ENCODE results near the gene ARHGAP4. TPM values are rescaled to one million over a fixed set of nuclear protein-coding genes. Genes with fewer than 3 reads are reported as not detected.

The ARHGAP4 gene
- total and polyA plus RNA-seq, 5 donors: 13.4 to 22.9 (median 15.0) TPM

DNA sequence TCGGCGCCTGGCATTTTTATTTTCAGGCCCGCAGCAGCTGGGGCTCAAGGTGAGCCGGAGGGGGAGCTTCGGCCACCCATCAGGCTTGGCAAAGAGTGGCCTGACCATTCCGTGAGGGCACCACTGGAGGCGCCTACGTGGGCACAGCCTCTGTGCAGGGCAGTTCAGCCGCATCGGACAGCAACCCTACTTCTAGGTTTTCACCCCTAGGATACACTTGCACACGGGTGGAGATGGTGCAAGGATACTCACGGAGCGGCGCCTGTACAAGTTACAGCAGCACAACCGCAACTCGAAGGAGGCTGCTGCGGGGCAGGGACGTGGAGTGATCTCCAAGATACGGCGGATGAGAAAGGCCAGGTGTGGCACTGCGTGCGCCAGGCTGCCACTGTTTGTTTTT lies 34.7 kb upstream of the ARHGAP4 start:
- H3K9me3 ChIP-seq (ENCODE audit: control insufficient read depth, low read length): no peaks in the 10 kb centered on the region
- H3K27me3 ChIP-seq (ENCODE audit: control insufficient read depth, insufficient read depth): no peaks in the 10 kb centered on the region
- ATAC-seq (no peak), DNase-seq (no peak)
- no peak overlapping the region for H3K4me3 ChIP-seq (ENCODE audit: low read length)
- H3K27ac ChIP-seq (ENCODE audit: low read length): no peak overlapping the region
- H3K4me1 ChIP-seq (ENCODE audit: control insufficient read depth, insufficient read depth, low read length): no peaks in the 10 kb centered on the region
- 91% methylated on average over 22 of the region's 22 CpGs for WGBS
- intact Hi-C loops (cut with DNase I): no loop called here

DNA sequence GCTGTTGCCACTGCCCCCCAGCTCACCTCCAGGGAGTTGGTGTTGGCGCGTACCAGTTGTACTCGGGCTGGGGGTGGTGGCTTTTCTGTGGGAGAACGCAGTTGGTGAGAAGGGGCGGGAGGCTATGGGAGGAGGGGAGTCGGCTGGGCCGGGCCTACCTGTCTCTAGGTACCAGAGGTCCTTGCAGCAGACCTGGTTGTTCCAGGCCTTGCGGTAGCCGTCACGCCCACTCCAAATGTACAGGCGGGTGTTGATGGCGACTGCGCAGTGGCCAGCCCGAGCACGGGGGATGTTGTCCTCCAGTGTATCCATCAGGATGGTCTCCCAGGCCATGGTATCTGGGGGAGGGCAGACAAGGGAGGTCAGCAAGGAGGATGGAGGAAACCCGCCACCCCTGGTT lies 34.0 kb upstream of the ARHGAP4 start:
- Histone ChIP-seq H3K27ac (ENCODE audit: low read length) (no peak overlapping the region), H3K27me3 (ENCODE audit: control insufficient read depth, insufficient read depth) (no peaks in the 10 kb centered on the region), H3K4me1 (ENCODE audit: control insufficient read depth, insufficient read depth, low read length) (no peaks in the 10 kb centered on the region), H3K9me3 (ENCODE audit: control insufficient read depth, low read length) (no peaks in the 10 kb centered on the region), H3K4me3 (ENCODE audit: low read length) (no peak overlapping the region)
- no peak for DNase-seq
- 96% methylated on average over 16 of the region's 16 CpGs for WGBS
- intact Hi-C loops (cut with DNase I): no loop called here
- no peak for ATAC-seq

DNA sequence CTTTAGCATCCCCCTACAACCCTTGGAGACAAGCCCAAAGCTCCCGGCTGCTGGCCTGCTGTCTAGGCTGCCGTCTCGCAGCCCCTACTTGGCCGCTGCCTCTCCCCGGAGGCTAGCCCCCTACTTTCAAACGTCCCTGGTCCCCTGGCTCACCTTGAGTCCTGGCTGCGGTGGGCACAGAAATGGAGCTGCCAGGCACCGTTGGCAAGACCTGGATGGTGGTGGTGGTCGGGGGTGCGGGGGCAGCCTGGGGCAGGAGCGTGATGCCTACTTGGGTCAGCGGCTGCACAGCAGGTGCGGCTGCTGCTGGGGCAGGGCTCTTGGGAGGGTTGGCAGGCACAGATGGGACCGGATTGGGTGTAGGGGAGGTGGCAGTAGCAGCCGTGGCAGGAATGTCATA lies 33.6 kb upstream of the ARHGAP4 start:
- intact Hi-C loops (cut with DNase I): loop anchor here in 2 of 4 donors (10.0 kb wide), 1 partner anchor 195 kb away; the partner anchor contains the start of gene PLXNB3 (in 2 of the 2)
- no peak for ATAC-seq

DNA sequence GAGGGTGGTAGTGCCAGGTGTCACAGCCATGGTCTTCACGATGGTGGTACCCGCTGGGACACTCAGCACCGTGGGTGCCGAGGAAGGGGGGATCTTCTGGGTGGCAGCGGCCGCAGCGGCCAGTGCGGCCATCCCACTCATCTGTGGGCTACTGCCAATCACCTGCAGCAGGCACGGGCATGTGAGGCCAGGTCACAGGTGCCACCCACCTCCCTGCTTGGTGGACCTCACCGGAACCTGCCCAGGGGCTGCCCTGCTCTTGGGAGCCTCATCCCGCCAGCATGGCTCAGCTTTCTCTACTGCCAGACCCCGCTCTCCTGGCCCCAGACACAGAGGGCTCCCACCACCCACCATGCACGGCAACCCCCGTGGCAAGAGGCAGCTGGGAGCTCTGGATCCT lies 32.5 kb upstream of the ARHGAP4 start:
- WGBS: 93% methylated on average over 14 of the region's 14 CpGs
- Histone ChIP-seq H3K4me1 (ENCODE audit: control insufficient read depth, insufficient read depth, low read length) (no peaks in the 10 kb centered on the region), H3K27ac (ENCODE audit: low read length) (no peak overlapping the region), H3K27me3 (ENCODE audit: control insufficient read depth, insufficient read depth) (no peaks in the 10 kb centered on the region), H3K9me3 (ENCODE audit: control insufficient read depth, low read length) (no peaks in the 10 kb centered on the region), H3K4me3 (ENCODE audit: low read length) (no peak overlapping the region)
- intact Hi-C loops (cut with DNase I): loop anchor here in 2 of 4 donors (10.0 kb wide), 1 partner anchor 194 kb away; the partner anchor contains the start of gene PLXNB3 (in 2 of the 2)
- DNase-seq (peak in 2 of 3 donors; percentile 0 to 42), ATAC-seq (no peak)

More for the DNA sequence above, 33.6 kb upstream of the ARHGAP4 start:
- 87% methylated on average over 15 of the region's 15 CpGs for WGBS
- Histone ChIP-seq H3K4me3 (ENCODE audit: low read length) (no peak overlapping the region), H3K9me3 (ENCODE audit: control insufficient read depth, low read length) (no peaks in the 10 kb centered on the region), H3K4me1 (ENCODE audit: control insufficient read depth, insufficient read depth, low read length) (no peaks in the 10 kb centered on the region), H3K27me3 (ENCODE audit: control insufficient read depth, insufficient read depth) (no peaks in the 10 kb centered on the region), H3K27ac (ENCODE audit: low read length) (no peak overlapping the region)
- peak in 1 of 3 donors; percentile 50 for DNase-seq

- intact Hi-C loops (cut with DNase I): loop anchor here in 2 of 4 donors (10.0 kb wide), 1 partner anchor 192 kb away; the partner anchor contains the start of gene PLXNB3 (in 2 of the 2)
- Histone ChIP-seq H3K27me3 (ENCODE audit: control insufficient read depth, insufficient read depth) (no peaks in the 10 kb centered on the region), H3K27ac (ENCODE audit: low read length) (no peak overlapping the region), H3K4me3 (ENCODE audit: low read length) (no peak overlapping the region), H3K4me1 (ENCODE audit: control insufficient read depth, insufficient read depth, low read length) (no peaks in the 10 kb centered on the region), H3K9me3 (ENCODE audit: control insufficient read depth, low read length) (no peaks in the 10 kb centered on the region)
- DNase-seq (no peak), ATAC-seq (no peak)
- whole genome bisulfite sequencing: 86% methylated on average over 17 of the region's 17 CpGs
Observed at GRCh38 chrX:153957224-153957623, 31.2 kb upstream of the ARHGAP4 start.

GRCh38 chrX:153956044-153956907 lies 30.2 kb upstream of the ARHGAP4 start:
- no peaks in the 10 kb centered on the region for H3K9me3 ChIP-seq (ENCODE audit: control insufficient read depth, low read length)
- no peak for ATAC-seq
- no peaks in the 10 kb centered on the region for H3K27me3 ChIP-seq (ENCODE audit: control insufficient read depth, insufficient read depth)
- WGBS: 85% methylated on average over 32 of the region's 35 CpGs
- H3K4me3 ChIP-seq (ENCODE audit: low read length): no peak overlapping the region
- no peak overlapping the region for H3K27ac ChIP-seq (ENCODE audit: low read length)
- H3K4me1 ChIP-seq (ENCODE audit: control insufficient read depth, insufficient read depth, low read length): no peaks in the 10 kb centered on the region
- intact Hi-C loops (cut with DNase I): loop anchor here in 2 of 4 donors (10.0 kb wide), 1 partner anchor 191 kb away; the partner anchor contains the start of gene PLXNB3 (in 2 of the 2)
- peak in 1 of 3 donors; percentile 56 for DNase-seq

DNA sequence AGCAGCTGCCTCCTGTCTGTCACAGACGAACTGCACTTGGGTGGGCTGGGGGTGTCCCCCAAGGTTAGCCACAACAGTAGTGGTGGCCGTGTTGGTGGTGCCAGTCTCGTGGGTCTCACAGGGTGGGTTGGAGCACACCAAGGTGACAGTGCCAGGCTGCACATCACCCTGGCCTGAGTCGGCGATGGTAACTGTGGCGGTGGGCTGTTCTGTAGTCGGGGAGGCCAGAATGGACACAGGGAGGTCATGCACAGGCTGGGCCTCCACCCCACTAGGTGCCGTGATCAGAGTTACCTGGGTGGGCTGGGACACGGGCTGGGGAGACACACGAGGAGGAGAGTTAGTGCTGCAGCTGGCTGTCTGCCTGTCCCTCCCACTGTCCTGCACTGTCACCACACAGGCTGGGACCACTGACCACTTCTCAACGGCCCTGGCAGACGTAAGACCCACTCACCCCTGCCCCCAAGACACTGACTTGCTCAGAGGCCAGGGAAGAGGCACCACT lies 29.2 kb upstream of the ARHGAP4 start:
- intact Hi-C loops (cut with DNase I): loop anchor here in 2 of 4 donors (10.0 kb wide), 1 partner anchor 190 kb away; the partner anchor contains the start of gene PLXNB3 (in 2 of the 2)
- Histone ChIP-seq H3K27me3 (ENCODE audit: control insufficient read depth, insufficient read depth) (no peaks in the 10 kb centered on the region), H3K4me3 (ENCODE audit: low read length) (no peak overlapping the region), H3K4me1 (ENCODE audit: control insufficient read depth, insufficient read depth, low read length) (no peaks in the 10 kb centered on the region), H3K9me3 (ENCODE audit: control insufficient read depth, low read length) (no peaks in the 10 kb centered on the region), H3K27ac (ENCODE audit: low read length) (no peak overlapping the region)
- DNase-seq (peak in 1 of 3 donors; percentile 35), ATAC-seq (no peak)
- 65% methylated on average over 12 of the region's 12 CpGs for WGBS

DNA sequence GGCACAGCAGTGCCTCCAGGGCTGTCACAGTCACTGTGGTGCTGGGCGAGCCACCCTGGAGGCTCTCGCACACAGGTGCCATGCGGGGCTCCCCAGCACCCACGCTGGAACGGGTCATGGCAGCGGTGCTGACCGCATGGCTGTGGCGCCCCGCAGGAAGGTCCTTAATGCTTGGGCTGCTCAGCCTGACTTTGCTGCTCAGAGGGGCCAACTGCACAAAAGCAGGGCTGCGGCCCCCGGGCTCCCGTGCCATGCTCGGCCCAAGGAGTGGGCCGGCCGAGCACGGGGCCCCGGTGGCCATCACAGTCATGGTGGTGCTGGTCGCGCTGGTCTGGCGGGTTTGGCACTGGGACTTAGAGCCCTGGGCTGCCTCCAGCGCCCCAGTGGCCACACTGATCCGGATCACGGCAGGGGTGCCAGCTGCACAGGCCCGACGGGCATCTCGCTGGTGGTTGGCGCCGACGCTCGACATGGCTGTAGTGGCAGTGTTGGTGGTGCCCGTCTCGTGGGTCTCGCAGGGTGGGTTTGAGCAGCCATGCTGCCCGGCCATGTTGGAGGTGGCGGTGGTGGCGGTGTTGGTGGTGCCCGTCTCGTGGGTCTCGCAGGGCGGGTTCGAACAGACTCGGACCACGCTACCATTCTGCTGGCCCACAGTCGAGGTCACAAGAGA lies 28.6 kb upstream of the ARHGAP4 start:
- H3K27me3 ChIP-seq (ENCODE audit: control insufficient read depth, insufficient read depth): no peaks in the 10 kb centered on the region
- no peak overlapping the region for H3K27ac ChIP-seq (ENCODE audit: low read length)
- H3K4me3 ChIP-seq (ENCODE audit: low read length): no peak overlapping the region
- ATAC-seq: no peak
- H3K9me3 ChIP-seq (ENCODE audit: control insufficient read depth, low read length): no peaks in the 10 kb centered on the region
- intact Hi-C loops (cut with DNase I): loop anchor here in 2 of 4 donors (10.0 kb wide), 1 partner anchor 190 kb away; the partner anchor contains the start of gene PLXNB3 (in 2 of the 2)
- peak in 1 of 3 donors; percentile 58 for DNase-seq
- H3K4me1 ChIP-seq (ENCODE audit: control insufficient read depth, insufficient read depth, low read length): no peaks in the 10 kb centered on the region
- 92% methylated on average over 44 of the region's 44 CpGs for WGBS

- H3K9me3 ChIP-seq (ENCODE audit: control insufficient read depth, low read length): no peaks in the 10 kb centered on the region
- H3K4me3 ChIP-seq (ENCODE audit: low read length): no peak overlapping the region
- H3K27me3 ChIP-seq (ENCODE audit: control insufficient read depth, insufficient read depth): no peaks in the 10 kb centered on the region
- WGBS: 76% methylated on average over 33 of the region's 33 CpGs
- no peak for ATAC-seq
- DNase-seq: peak in 1 of 3 donors; percentile 63
- intact Hi-C loops (cut with DNase I): loop anchor here in 3 of 4 donors (2.0 to 10.0 kb wide), 2 partner anchors 189 kb away; partner anchors contain the start of gene PLXNB3 (in 3 of the 3)
- H3K27ac ChIP-seq (ENCODE audit: low read length): no peak overlapping the region
- no peaks in the 10 kb centered on the region for H3K4me1 ChIP-seq (ENCODE audit: control insufficient read depth, insufficient read depth, low read length)
Observed at GRCh38 chrX:153953892-153954557, 28.0 kb upstream of the ARHGAP4 start.

DNA sequence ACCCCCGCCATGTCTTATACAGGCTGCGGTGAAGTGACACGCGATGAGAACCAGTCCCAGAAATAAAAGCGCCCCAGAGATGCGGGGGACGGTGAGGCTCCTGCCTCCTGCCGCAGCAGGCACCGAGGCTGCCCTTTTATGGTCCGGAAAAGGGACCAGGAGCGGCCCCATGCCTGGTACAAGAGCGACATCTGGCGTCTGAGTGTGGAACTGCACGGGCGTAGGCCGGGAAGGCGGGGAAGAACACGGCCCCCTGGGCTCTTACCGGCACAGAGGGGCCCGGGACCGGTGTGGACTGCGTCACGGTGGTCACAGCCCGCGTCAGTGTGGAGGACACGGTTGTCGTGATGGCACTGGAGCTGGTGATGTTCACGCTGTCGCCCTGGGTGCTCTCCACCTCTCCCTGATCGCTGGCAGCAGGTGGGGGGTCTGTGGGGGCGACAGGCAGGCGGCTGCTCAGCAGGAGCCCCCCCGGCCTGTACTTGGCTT lies 27.3 kb upstream of the ARHGAP4 start:
- Histone ChIP-seq H3K4me1 (ENCODE audit: control insufficient read depth, insufficient read depth, low read length) (no peaks in the 10 kb centered on the region), H3K27ac (ENCODE audit: low read length) (peak overlapping the region; percentile 59), H3K9me3 (ENCODE audit: control insufficient read depth, low read length) (no peaks in the 10 kb centered on the region), H3K4me3 (ENCODE audit: low read length) (no peak overlapping the region), H3K27me3 (ENCODE audit: control insufficient read depth, insufficient read depth) (no peaks in the 10 kb centered on the region)
- WGBS: 20% methylated on average over 33 of the region's 33 CpGs
- ATAC-seq (peak; percentile 59 to 61), DNase-seq (peak; percentile 72 to 87 (median 87))
- intact Hi-C loops (cut with DNase I): loop anchor here in 3 of 4 donors (2.0 to 10.0 kb wide), 2 partner anchors 189 kb away; partner anchors contain the start of gene PLXNB3 (in 3 of the 3)

Data from right cardiac atrium (tissue), 5 donors.